GM10847 (cell line): ENCODE data around the gene REEP5.

Source experiments
- POLR2A ChIP-seq: IDR thresholded peaks from 2 replicates; pipeline ENCODE4 v1.6.1; 2011; ENCODE audit not compliant: insufficient read length; ENCODE audit errors: extremely low read depth

The REEP5 gene

GRCh38 chr5:112915831-112916230, 6.2 kb downstream of the REEP5 start:
- no peak for TF ChIP-seq POLR2A

GRCh38 chr5:112914584-112914983, 7.4 kb downstream of the REEP5 start:
- no peak for TF ChIP-seq POLR2A

GRCh38 chr5:112910529-112910928, 11.5 kb downstream of the REEP5 start:
- TF ChIP-seq POLR2A, result no peak

- TF ChIP-seq POLR2A, result no peak
These were observed 13.2 kb downstream of the REEP5 start for GRCh38 chr5:112908854-112909253.

GRCh38 chr5:112907166-112907631, 14.8 kb downstream of the REEP5 start:
- TF ChIP-seq POLR2A, result no peak

- no peak for TF ChIP-seq POLR2A
These were observed 15.4 kb downstream of the REEP5 start for GRCh38 chr5:112906637-112907036.

GRCh38 chr5:112902561-112902960, 19.5 kb downstream of the REEP5 start:
- TF ChIP-seq POLR2A, result no peak

GRCh38 chr5:112895682-112896081, 26.3 kb downstream of the REEP5 start:
- no peak for TF ChIP-seq POLR2A

GRCh38 chr5:112892776-112893175, 29.3 kb downstream of the REEP5 start:
- TF ChIP-seq POLR2A, result no peak

- TF ChIP-seq POLR2A, result no peak
These were observed 35.1 kb downstream of the REEP5 start for GRCh38 chr5:112886975-112887374.

- TF ChIP-seq POLR2A, result no peak
These were observed 37.0 kb downstream of the REEP5 start for GRCh38 chr5:112885001-112885400.

- TF ChIP-seq POLR2A, result no peak
These were observed 38.8 kb downstream of the REEP5 start for GRCh38 chr5:112883192-112883591.

GRCh38 chr5:112880219-112880964, 41.6 kb downstream of the REEP5 start:
- no peak for TF ChIP-seq POLR2A

- no peak for TF ChIP-seq POLR2A
These were observed 43.3 kb downstream of the REEP5 start for GRCh38 chr5:112878760-112879159.

GRCh38 chr5:112878101-112878500, 43.9 kb downstream of the REEP5 start:
- TF ChIP-seq POLR2A, result no peak

- TF ChIP-seq POLR2A, result no peak
These were observed 45.7 kb downstream of the REEP5 start for GRCh38 chr5:112876362-112876761.

- TF ChIP-seq POLR2A, result no peak
These were observed 51.1 kb downstream of the REEP5 start for GRCh38 chr5:112870966-112871365.
